ENCODE measurements around the gene HPRT1.

DNA sequence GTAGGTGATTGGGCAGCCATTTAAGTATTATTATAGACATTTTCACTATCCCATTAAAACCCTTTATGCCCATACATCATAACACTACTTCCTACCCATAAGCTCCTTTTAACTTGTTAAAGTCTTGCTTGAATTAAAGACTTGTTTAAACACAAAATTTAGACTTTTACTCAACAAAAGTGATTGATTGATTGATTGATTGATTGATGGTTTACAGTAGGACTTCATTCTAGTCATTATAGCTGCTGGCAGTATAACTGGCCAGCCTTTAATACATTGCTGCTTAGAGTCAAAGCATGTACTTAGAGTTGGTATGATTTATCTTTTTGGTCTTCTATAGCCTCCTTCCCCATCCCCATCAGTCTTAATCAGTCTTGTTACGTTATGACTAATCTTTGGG is 16.3 kb downstream of the HPRT1 start:
- TF ChIP-seq, protein P1, sequence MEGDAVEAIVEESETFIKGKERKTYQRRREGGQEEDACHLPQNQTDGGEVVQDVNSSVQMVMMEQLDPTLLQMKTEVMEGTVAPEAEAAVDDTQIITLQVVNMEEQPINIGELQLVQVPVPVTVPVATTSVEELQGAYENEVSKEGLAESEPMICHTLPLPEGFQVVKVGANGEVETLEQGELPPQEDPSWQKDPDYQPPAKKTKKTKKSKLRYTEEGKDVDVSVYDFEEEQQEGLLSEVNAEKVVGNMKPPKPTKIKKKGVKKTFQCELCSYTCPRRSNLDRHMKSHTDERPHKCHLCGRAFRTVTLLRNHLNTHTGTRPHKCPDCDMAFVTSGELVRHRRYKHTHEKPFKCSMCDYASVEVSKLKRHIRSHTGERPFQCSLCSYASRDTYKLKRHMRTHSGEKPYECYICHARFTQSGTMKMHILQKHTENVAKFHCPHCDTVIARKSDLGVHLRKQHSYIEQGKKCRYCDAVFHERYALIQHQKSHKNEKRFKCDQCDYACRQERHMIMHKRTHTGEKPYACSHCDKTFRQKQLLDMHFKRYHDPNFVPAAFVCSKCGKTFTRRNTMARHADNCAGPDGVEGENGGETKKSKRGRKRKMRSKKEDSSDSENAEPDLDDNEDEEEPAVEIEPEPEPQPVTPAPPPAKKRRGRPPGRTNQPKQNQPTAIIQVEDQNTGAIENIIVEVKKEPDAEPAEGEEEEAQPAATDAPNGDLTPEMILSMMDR (IDR thresholded peaks at IDR 0.05), result no peak
- TF ChIP-seq POLR2A (IDR thresholded peaks at IDR 0.05), result no peak
